Effector memory CD8-positive, alpha-beta T cell (primary cell): ENCODE data around the gene SNAPC1.
A peak's percentile ranks its signal among the peaks of the same experiment; 100 is the strongest.
"Not testable (repeated sequence)": the region's sequence is repeated elsewhere in the genome, so short reads cannot be mapped to it uniquely, and the experiment has no call there.

Source experiments
- ATAC-seq: fragments of 150-1000 bp; cut with Tn5 transposase; replicated peaks from 2 replicates; pipeline ENCODE4 v1.10.0; 2021; ENCODE audit warnings: mild to moderate bottlenecking, moderate library complexity
- DNase-seq, 3 experiments: peaks; one replicate each; pipeline ENCODE4 v3.0.0; 2021
- H3K27ac Mint-ChIP-seq, 2 donors: one replicate each; pipeline ENCODE4 v1.8.0; 2022; ENCODE audit warnings: mild to moderate bottlenecking in 2 of 2, mixed read lengths in 2 of 2, moderate library complexity in 2 of 2
- H3K27me3 Mint-ChIP-seq, 2 donors: one replicate each; pipeline ENCODE4 v1.8.0; 2022; ENCODE audit warnings: mixed read lengths in 2 of 2
- H3K36me3 Mint-ChIP-seq: one replicate; pipeline ENCODE4 v1.8.0; 2022; ENCODE audit warnings: mild to moderate bottlenecking, moderate library complexity, mixed read lengths; ENCODE audit not compliant: insufficient read depth
- H3K4me1 Mint-ChIP-seq, 2 donors: one replicate each; pipeline ENCODE4 v1.8.0; 2022; ENCODE audit warnings: low read depth in 2 of 2, mixed read lengths in 2 of 2
- H3K4me3 Mint-ChIP-seq, 2 donors: one replicate each; pipeline ENCODE4 v1.8.0; 2022; ENCODE audit warnings: mild to moderate bottlenecking in 2 of 2, mixed read lengths in 2 of 2, moderate library complexity in 2 of 2
- H3K9me3 Mint-ChIP-seq, 2 donors: one replicate each; pipeline ENCODE4 v1.8.0; 2022; ENCODE audit warnings: mixed read lengths in 2 of 2

Gene SNAPC1

DNA sequence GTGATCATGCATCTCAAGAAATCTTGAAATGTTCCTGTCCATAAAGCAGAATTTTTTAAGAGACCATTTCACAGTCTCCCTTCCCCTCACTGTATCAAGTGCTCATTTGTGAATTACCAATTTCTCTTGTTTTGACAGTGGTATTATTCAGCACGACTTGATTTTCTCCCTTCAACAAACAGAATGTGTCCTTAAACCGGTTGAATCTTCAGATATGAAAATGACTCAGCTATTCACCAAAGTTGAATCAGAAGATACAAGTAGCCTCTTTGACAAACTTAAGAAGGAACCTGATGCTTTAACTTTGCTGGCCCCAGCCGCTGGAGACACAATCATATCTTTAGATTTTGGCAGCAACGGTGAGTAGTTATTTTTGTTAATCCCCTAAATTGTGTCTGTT lies 25.5 kb upstream of the SNAPC1 start:
- H3K27ac Mint-ChIP-seq, result no peak overlapping the region
- H3K4me3 Mint-ChIP-seq, result no peak overlapping the region
- ATAC-seq (no peak), DNase-seq (no peak)
- H3K27me3 Mint-ChIP-seq, result no peaks in the 10 kb centered on the region
- no peaks in the 10 kb centered on the region for H3K9me3 Mint-ChIP-seq
- H3K36me3 Mint-ChIP-seq, result peaks cover 93% of the 10 kb centered on the region
- peaks cover 0 to 6% of the 10 kb centered on the region in 2 donors for H3K4me1 Mint-ChIP-seq

DNA sequence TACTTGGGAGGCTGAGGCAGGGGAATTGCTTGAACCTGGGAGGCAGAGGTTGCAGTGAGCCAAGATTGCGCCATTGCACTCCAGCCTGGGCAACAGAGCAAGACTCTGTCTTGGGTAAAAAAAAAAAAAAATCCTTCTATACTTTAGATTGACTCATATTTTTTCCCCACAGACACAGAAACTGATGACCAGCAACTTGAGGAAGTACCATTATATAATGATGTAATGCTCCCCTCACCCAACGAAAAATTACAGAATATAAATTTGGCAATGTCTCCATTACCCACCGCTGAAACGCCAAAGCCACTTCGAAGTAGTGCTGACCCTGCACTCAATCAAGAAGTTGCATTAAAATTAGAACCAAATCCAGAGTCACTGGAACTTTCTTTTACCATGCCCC lies 24.3 kb upstream of the SNAPC1 start:
- Mint-ChIP-seq H3K4me3 (no peak overlapping the region), H3K36me3 (peaks cover 92% of the 10 kb centered on the region), H3K27me3 (no peaks in the 10 kb centered on the region), H3K4me1 (peaks cover 0 to 6% of the 10 kb centered on the region in 2 donors), H3K9me3 (no peaks in the 10 kb centered on the region), H3K27ac (no peak overlapping the region)
- DNase-seq, result no peak
- ATAC-seq, result no peak

DNA sequence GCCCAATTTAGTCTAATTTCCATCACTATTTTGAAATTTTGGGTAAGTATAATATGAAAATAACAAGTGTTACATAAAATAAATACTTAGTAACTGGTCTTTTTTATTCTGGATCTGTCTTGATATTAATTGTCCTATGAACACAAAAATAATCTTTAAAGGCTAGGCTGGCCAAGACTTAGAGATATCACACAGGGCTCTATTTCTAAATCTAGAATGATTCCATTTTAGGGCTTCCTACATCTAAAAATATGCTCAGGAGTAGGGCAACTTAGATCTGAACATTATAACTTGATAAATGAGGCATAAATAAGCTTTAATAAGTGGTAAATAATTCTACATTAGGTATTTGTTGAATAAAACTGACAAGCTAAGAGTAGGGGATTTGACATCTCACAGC lies 23.1 kb upstream of the SNAPC1 start:
- Mint-ChIP-seq H3K9me3 (no peaks in the 10 kb centered on the region), H3K4me1 (peaks cover 0 to 6% of the 10 kb centered on the region in 2 donors), H3K4me3 (no peak overlapping the region), H3K27me3 (no peaks in the 10 kb centered on the region), H3K36me3 (peaks cover 93% of the 10 kb centered on the region), H3K27ac (no peak overlapping the region)
- DNase-seq (no peak), ATAC-seq (no peak)

DNA sequence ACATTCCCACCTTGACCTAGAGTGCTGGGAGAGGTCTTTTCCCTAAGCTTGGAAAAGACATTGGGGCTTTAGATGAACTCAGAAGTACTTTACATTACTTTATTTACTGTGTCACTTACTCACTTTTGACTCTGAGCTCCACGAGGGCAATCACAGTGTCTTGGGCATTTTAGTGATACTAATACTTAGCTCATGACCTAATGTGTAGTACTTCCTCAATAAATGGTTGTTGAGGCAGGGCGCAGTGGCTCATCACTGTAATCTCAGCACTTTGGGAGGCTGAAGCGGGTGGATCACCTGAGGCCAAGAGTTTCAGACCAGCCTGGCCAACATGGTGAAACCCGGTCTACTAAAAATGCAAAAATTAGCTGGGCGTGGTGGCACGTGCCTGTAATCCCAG lies 19.8 kb upstream of the SNAPC1 start:
- H3K27me3 Mint-ChIP-seq, result no peaks in the 10 kb centered on the region
- no peak overlapping the region for H3K4me3 Mint-ChIP-seq
- no peak for DNase-seq
- no peak overlapping the region for H3K27ac Mint-ChIP-seq
- no peaks in the 10 kb centered on the region for H3K9me3 Mint-ChIP-seq
- H3K4me1 Mint-ChIP-seq, result no peaks in the 10 kb centered on the region
- H3K36me3 Mint-ChIP-seq, result peaks cover 93% of the 10 kb centered on the region
- ATAC-seq, result no peak

DNA sequence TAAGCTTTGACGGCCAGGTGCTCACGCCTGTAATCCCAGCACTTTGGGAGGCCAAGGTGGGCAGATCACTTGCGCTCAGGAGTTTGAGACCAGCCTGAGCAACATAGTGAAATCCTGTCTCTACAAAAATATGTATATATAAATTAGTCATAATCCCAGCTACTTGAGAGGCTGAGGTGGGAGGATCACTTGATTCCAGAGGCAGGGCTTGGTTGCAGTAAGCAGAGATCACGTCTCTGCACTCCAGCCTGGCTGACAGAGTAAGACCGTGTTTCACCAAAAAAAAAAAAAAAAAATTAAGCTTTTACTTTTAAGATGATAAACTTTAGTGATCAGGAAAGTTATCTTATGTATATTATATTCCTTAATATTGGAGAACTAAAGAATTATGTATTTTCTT lies 18.0 kb upstream of the SNAPC1 start:
- H3K4me1 Mint-ChIP-seq, result no peaks in the 10 kb centered on the region
- H3K9me3 Mint-ChIP-seq, result no peaks in the 10 kb centered on the region
- no peak overlapping the region for H3K4me3 Mint-ChIP-seq
- ATAC-seq (no peak), DNase-seq (no peak)
- H3K27me3 Mint-ChIP-seq, result no peaks in the 10 kb centered on the region
- peaks cover 90% of the 10 kb centered on the region for H3K36me3 Mint-ChIP-seq
- H3K27ac Mint-ChIP-seq, result no peak overlapping the region

DNA sequence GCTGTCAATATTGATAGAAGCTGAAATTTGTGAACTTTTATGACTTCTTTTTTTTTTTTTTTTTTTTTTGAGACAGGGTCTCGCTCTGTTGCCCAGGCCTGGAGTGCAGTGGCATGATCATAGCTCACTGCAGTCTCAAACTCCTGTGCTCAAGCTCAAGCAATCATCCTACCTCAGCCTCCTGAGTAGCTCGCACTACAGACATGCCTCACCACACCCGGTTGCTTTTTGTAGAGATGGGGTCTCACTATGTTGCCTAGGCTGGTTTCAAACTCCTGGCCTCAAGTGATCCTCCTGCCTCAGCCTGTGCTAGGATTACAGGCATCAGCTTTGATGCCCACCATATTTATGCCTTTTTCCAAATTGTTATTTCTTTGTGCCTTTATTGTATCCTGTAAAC lies 15.9 kb upstream of the SNAPC1 start:
- not testable (repeated sequence) for DNase-seq, H3K27me3 Mint-ChIP-seq, H3K4me1 Mint-ChIP-seq, H3K4me3 Mint-ChIP-seq, H3K9me3 Mint-ChIP-seq, ATAC-seq
- Mint-ChIP-seq H3K27ac (peak overlapping the region in 1 of 2 donors; percentile 72), H3K36me3 (peaks cover 88% of the 10 kb centered on the region)

DNA sequence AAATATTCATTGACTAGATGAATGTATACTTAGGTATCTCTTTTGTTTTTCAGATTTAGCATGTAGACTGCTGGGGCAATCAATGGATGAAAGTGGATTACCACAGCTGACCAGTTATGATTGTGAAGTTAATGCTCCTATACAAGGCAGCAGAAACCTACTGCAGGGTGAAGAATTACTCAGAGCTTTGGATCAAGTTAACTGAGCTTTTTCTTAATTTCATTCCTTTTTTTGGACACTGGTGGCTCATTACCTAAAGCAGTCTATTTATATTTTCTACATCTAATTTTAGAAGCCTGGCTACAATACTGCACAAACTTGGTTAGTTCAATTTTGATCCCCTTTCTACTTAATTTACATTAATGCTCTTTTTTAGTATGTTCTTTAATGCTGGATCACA lies 15.3 kb upstream of the SNAPC1 start:
- DNase-seq, result no peak
- Mint-ChIP-seq H3K4me1 (peaks cover 2 to 4% of the 10 kb centered on the region in 2 donors), H3K4me3 (no peak overlapping the region), H3K27ac (peak overlapping the region in 1 of 2 donors; percentile 72), H3K27me3 (no peaks in the 10 kb centered on the region), H3K36me3 (peaks cover 85% of the 10 kb centered on the region), H3K9me3 (no peaks in the 10 kb centered on the region)
- ATAC-seq, result no peak

DNA sequence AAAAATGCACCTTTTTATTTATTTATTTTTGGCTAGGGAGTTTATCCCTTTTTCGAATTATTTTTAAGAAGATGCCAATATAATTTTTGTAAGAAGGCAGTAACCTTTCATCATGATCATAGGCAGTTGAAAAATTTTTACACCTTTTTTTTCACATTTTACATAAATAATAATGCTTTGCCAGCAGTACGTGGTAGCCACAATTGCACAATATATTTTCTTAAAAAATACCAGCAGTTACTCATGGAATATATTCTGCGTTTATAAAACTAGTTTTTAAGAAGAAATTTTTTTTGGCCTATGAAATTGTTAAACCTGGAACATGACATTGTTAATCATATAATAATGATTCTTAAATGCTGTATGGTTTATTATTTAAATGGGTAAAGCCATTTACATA lies 14.9 kb upstream of the SNAPC1 start:
- no peak overlapping the region for H3K4me3 Mint-ChIP-seq
- peaks cover 84% of the 10 kb centered on the region for H3K36me3 Mint-ChIP-seq
- ATAC-seq (no peak), DNase-seq (no peak)
- no peaks in the 10 kb centered on the region for H3K9me3 Mint-ChIP-seq
- H3K4me1 Mint-ChIP-seq, result peaks cover 2 to 4% of the 10 kb centered on the region in 2 donors
- peak overlapping the region in 1 of 2 donors; percentile 72 for H3K27ac Mint-ChIP-seq
- H3K27me3 Mint-ChIP-seq, result no peaks in the 10 kb centered on the region

DNA sequence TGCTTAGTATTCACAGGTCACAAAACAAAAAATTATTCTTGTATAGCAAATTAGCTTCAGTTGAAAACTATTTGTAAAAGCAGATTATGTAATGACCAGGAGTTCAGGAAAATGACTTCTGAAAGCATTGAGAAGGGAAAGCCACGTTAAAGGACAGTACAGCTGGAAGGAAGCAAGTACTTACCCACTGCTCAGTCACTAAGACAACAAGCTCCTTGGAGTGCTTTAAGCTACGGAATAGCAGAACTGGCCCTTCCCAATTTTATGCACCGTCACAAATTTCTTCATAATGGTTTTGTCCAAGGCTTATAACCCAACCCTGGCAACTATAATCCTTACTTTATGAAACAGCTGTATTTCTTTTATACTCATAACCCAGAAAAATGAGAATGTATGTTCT lies 13.0 kb upstream of the SNAPC1 start:
- H3K36me3 Mint-ChIP-seq, result peaks cover 74% of the 10 kb centered on the region
- no peaks in the 10 kb centered on the region for H3K27me3 Mint-ChIP-seq
- H3K4me1 Mint-ChIP-seq, result peaks cover 2 to 4% of the 10 kb centered on the region in 2 donors
- ATAC-seq (no peak), DNase-seq (no peak)
- no peak overlapping the region for H3K4me3 Mint-ChIP-seq
- peak overlapping the region in 1 of 2 donors; percentile 12 for H3K27ac Mint-ChIP-seq
- no peaks in the 10 kb centered on the region for H3K9me3 Mint-ChIP-seq

DNA sequence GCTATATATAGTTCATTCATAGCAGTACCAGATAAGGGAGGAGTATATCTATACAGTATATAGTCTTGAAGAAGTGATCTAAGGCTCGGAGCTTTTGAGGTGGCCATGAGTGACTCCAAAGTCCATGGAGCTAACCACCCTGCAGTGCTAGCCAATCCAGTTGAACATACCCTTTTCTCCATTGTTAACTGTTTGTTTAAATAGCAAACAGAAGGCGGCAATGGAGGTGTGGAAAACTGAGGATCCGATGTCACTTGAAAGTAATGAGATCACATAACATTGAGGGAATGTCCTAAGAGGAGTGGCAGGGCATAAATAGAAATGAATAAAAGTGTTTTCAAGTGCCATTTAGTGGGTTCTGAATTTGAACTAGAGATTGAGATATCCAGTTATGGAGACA lies 12.4 kb upstream of the SNAPC1 start:
- ATAC-seq (no peak), DNase-seq (no peak)
- Mint-ChIP-seq H3K27ac (peak overlapping the region in 1 of 2 donors; percentile 12), H3K36me3 (peaks cover 68% of the 10 kb centered on the region), H3K4me3 (peak overlapping the region in 1 of 2 donors; percentile 83), H3K27me3 (peaks cover 5 to 6% of the 10 kb centered on the region in 2 donors), H3K4me1 (peaks cover 2 to 4% of the 10 kb centered on the region in 2 donors), H3K9me3 (no peaks in the 10 kb centered on the region)

DNA sequence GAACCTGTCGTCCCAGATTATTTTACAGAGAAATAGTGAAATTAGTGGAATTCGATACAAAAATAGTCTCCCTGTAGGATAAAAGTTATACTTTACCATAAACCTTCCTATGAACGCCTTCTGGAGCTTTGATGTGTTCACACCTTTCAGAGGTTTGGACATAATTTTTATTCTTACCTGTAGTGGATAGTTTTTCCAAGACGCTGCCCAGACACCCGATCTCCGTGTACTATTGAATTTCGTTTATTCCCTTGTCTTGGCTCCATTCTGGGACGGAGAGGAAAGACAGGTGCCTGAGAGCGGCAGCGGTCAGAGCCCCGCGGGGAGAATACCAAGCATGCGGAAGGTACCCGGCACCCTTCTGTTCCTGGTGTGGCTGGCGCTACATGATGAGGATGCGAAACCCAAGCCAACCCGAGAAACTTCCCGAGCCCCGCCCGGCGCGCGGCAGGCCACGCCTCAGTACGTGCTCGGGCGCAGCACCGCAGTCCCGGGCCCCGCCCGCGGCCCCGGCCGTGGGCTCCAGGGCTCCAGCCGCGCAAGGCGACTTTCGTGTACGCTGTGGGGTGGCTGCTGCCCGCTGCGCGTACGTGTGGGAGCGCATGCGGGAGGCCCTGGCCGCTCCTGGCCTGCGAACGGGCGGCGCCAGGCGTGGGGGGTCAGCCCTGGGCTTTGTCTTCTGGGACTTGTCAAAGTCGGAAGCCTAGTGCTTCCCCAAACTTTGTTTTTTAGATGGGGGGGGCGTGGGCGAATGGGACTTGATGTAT lies 11.3 kb upstream of the SNAPC1 start:
- peak; percentile 96 for ATAC-seq
- H3K27me3 Mint-ChIP-seq, result peaks cover 8 to 15% of the 10 kb centered on the region in 2 donors

DNA sequence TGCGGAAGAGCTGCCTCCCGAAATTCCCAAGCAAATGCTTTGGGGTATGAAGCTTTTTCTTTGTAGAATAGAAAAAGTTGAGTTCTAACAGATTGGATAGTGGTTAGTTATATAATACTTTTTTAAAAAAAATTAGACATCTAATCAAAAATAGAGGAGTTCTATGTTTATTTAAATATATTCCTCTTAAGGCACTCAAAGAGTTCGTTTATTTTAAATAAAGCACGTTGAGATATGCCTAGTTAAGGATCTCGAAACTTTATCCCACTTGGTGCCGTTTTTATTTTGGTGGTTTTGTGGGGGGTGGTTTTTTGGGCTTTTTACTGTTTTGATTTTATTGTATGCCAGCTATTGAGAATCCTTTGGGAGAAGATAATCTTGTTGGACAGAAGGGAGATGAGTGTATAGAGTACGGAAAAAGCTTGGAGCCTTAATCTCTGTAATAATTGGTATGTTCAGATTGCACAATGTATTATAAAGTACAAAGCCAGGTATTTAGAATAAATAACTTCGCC lies 10.7 kb upstream of the SNAPC1 start:
- no peaks in the 10 kb centered on the region for H3K9me3 Mint-ChIP-seq
- peak overlapping the region; percentile 80 to 83 for H3K4me3 Mint-ChIP-seq
- peak overlapping the region in 1 of 2 donors; percentile 88 for H3K27ac Mint-ChIP-seq
- H3K4me1 Mint-ChIP-seq, result peaks cover 2 to 4% of the 10 kb centered on the region in 2 donors
- ATAC-seq (no peak), DNase-seq (no peak)
- peaks cover 12 to 22% of the 10 kb centered on the region in 2 donors for H3K27me3 Mint-ChIP-seq
- H3K36me3 Mint-ChIP-seq, result peaks cover 52% of the 10 kb centered on the region

More for the DNA sequence above, 11.3 kb upstream of the SNAPC1 start:
- Mint-ChIP-seq H3K4me1 (peaks cover 2 to 4% of the 10 kb centered on the region in 2 donors), H3K27ac (peak overlapping the region; percentile 35 to 88), H3K36me3 (peaks cover 58% of the 10 kb centered on the region), H3K9me3 (no peaks in the 10 kb centered on the region), H3K4me3 (peak overlapping the region; percentile 80 to 83)
- DNase-seq, result peak; percentile 66 to 68 (median 67)

DNA sequence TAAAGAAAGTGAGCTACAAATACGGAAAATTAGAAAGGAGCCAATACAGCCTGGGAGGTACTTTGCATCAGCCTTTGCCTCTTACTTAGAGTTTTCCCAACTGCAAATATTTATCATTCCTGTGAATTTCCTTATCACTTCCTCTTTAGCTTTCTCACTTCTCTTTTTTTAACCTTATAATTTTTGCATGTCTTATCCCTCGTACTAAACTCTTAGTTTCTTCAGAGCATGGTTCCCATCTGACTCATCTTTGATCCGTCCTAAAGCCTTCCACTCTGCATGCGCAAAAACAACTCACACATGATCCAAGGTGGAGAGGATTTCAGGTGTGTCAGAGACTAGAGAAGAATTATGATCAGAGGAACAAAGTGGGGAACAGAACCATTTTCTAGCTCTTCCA lies 9.6 kb upstream of the SNAPC1 start:
- DNase-seq (no peak), ATAC-seq (no peak)
- Mint-ChIP-seq H3K27ac (no peak overlapping the region), H3K36me3 (peaks cover 41% of the 10 kb centered on the region), H3K9me3 (no peaks in the 10 kb centered on the region), H3K27me3 (peaks cover 12 to 23% of the 10 kb centered on the region in 2 donors), H3K4me1 (peaks cover 2 to 4% of the 10 kb centered on the region in 2 donors), H3K4me3 (no peak overlapping the region)

DNA sequence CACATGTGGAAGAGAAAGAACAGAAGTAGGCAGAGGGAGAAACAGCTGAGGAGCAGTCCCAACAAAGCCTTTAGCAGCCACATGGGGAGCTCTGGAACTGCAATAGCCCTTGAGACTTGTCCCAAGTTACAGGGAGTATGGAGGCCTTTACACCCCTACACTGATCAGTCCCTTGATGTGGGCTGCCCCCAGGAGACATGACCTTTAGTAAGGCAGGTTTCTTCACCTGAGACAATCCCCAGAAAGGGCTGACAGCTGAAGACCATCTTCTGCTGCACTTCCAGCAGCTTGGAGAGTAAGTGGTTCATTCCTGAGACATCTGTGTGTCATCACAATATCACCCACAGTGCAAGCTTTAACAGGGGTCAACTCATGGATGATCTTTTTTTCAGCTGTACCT lies 8.6 kb upstream of the SNAPC1 start:
- no peaks in the 10 kb centered on the region for H3K9me3 Mint-ChIP-seq

More for the DNA sequence above, 8.6 kb upstream of the SNAPC1 start:
- DNase-seq, result no peak
- no peak overlapping the region for H3K4me3 Mint-ChIP-seq
- ATAC-seq, result no peak
- peaks cover 33% of the 10 kb centered on the region for H3K36me3 Mint-ChIP-seq
- no peak overlapping the region for H3K27ac Mint-ChIP-seq
- H3K4me1 Mint-ChIP-seq, result peaks cover 2 to 4% of the 10 kb centered on the region in 2 donors
- peaks cover 12 to 23% of the 10 kb centered on the region in 2 donors for H3K27me3 Mint-ChIP-seq
